NCI-H1092 treated with DMSO at 0.1 percent for 48 hours (cell line): ENCODE measurements around the gene DPP9.
"Not testable (repeated sequence)": the region's sequence is repeated elsewhere in the genome, so short reads cannot be mapped to it uniquely, and the experiment has no call there.

Experiments
- DNase-seq: peaks from one replicate; lab custom pipeline; 2025; lab: John Stamatoyannopoulos, UW

The DPP9 gene

DNA sequence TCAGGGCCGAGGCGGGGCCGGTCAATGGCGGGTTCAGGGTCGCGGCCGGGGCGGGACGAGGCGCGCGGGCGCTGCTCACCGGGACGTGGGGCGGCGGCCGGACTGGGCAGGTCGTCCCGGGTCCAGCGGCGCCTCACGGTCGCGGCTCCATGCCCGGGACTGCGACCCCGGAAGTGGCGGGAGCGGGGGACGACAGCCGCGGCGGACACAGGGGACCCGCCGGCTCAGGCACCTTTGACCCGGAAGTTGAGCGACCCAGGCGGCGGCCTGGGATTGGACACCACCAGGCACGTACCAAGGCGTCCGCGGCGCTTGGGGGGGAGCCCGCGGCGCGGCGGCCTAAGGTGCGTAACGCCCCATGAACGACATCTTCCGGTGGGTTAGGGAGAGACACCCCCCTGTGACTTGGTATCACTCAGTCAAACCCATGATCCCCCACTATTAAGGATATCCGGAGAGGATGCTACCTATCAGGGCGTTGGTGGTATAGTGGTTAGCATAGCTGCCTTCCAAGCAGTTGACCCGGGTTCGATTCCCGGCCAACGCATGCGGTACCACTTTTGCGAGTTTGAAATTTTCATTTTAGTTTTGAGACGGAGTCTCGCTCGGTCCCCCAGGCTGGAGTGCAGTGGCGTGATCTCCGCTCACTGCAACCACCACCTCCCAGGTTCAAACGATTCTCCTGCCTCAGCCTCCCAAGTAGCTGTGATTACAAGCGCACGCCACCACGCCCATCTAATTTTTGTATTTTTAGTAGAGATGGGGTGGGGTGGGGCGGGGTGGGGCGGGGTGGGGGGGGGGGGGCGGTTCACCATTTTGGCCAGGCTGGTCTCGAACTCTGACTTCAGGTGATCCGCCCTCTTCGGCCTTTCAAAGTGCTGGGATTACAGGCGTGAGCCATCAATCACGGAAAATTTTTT lies at the start of gene DPP9:
Gene DPP9 (minus strand): TSS at position 248 of the 920 bp plus-strand sequence. CDS start 3,936 bp downstream, outside the sequence.
- peak; percentile 98 for DNase-seq

DNA sequence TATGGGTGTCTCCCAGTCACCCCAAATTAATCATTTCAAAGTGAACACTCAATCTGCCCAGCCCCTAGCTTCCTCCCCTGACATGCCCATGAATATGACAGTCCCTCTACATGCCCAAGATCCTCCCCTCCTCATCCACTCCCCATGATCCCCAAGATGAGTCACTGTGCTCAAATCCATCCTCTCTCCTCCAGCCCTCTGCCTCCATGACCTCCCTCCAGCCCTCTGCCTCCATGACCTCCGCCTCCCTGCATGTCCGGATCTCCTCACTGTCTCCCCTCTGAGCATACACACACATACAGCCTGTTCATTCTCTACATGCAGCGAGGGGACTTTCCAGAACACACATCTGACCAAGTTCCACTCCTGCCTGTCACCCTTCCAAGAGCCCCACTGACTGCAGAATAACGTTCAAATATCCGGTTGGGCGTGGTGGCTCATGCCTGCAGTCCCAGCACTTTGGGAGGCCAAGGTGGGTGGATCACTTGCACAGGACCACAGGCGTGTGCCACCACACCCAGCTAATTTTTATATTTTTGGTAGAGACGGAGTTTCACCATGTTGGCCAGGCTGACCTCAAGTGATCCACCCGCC lies 49.5 kb upstream of the DPP9 start:
- no peak for DNase-seq

DNA sequence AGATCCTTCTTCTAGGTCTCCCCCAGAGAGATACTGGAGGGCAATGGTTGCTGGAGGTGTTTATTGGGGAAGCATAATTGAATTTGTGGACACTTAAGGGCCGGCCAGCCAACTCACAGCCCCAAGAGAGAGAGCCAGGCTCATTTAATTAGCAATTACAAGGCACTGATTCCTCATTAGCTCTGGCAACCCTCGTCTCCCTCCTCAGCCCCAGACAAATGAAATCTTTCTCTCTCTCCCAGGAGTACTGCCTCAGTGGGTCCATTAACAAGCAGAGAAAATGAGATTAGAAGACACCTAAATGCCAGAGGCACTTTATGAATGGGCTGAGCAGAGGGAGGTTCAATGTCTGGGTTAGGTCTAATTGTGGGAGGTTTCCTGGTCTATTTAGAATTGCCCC lies 48.9 kb upstream of the DPP9 start:
- DNase-seq = no peak

DNA sequence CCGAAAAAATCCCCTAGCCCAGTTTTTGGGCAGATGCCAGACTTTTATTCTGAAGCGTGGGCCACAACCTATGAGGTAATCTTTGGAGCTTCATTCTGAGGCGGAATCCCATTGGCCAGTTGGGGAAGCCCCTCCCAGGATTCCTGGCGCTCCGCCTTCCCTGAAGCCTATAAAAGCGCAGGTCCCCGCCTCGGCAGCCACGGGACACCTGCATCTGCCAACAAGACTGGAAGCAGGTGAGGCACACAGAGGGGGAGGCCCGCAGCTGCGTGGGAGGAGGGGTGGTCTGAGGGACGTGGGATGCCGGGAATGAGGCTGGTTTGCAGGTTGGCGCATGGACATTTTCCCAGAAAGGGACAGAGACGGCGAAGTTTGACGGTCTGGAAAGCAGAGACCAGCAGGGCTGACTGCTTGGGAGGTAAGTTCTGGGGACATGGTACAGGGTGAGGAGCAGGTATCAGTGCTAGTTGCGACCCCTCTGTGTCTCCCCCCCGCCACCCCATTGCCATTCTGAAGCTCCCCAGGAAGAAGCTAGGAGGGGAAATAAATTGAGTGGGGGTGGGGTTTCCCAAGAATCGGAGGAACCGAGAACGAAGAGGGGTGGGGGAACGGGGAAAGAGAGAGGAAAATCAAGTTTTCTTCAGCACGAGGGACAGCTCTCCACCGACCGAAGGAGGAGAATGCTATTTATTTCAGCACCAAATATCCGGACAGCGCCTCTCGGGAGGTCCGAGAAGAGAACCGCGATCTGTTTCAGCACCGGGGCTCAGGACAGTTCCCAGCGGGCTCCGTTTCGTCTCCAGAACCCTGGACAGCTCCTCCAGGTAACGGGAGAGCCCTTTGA lies 45.5 kb upstream of the DPP9 start:
- DNase-seq = peak; percentile 90

DNA sequence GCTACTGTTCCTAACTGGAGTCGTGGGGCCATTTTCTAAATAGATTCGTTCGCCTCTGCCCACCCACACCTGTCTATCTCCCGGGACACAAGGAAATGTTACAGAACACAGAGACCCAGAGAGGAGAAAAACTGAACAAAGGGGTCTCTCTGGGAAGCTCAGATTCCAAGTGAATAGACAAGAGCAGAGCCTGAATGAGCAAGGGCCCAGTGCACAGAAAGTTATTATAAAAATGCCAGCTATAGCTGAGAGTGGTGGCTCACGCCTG lies 40.7 kb upstream of the DPP9 start:
- no peak for DNase-seq

DNA sequence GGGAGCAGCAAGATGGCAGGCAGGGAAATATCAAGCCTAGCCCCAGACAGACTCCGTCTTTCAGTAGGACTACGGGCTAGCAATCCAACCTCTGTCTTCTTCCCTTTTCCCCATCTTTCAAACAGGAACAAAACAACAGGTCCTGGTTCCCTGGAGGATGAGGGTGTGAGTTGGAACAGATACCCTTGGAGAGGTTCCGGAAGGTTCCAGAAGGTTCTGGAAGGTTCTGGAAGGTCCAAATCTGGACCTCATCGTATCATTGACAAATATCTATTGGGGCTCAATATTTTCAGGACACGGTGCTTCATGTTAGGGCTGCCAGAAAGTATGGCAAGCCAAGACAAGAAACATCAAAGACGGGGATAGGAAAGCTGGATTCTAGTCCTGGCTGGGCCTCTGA lies 39.4 kb upstream of the DPP9 start:
- DNase-seq = no peak

DNA sequence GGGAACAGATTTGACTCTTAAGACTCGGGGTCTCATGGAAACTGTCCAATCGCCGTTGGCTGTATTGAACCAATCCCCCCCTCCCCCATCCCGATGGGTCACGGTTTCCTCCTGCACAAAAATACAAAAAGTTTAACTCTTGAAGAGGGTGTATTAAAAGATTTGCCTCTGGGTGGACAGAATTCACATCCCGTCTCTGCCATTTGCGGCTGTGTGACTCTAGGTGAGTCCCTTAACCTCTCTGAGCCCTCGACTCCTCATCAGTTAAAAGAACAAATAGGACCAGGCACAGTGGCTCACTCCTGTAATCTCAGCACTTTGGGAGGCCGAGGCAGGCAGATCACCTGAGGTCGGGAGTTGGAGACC lies 36.6 kb upstream of the DPP9 start:
- DNase-seq = no peak

DNA sequence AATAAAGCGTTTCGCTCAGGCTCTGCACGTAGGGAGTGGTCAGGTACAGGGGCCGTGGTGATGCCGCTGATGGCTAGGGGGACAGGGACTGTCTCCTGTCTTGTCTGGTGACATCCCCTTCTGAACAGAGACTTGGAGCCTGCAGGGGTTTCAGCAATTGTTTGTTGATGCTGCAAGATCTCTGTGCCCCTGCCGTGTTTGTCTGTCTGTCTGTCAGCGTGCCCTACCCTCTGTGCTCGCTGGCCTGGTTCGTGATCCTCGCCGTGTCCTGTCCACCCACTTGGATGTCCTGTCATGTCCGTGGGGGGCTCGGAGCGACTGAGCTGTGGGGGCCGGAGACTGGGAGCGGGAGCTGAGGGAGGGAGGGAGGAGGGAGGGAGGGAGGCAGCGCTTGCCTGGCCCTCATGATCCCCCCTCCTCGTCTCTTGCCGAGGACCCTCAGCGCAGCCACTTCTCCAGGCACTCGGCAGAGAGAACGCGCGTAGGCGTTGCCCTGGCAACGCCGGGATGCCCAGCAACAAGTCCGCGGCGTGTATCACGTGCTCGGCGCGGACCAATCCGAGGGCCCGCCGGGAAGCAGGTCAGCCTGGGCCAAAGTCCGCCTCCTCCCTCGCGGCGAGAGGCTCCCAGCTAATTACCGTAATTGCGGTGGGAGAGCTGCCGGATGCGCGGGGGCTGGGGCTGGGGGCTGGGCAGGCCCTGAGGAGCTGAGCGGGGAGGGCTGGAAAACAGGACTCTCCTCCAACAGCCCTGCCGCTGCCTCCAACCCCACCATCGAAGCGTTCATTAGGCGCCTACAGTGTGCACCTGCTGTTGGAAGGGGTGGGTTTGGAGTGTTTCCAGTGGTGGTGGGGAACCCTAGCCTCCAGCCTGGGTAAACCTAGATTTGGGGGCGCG lies 36.0 kb upstream of the DPP9 start:
- peak; percentile 97 for DNase-seq

DNA sequence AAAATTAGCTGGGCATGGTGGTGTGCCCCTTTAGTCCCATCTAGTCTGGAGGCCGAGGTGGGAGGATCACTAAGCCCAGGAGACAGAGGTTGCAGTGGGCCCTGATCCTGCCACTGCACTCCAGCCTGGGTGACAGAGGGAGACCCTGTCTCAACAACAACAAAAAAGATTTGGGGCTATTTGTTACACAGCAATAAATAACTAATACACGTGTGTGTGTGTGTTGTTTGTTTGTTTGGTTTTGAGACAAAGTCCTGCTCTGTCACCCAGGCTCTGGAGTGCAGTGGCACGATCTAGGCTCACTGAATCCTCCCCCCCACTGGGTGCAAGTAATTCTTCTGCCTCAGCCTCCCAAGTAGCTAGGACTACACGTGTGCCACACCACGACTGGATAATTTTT lies 35.0 kb upstream of the DPP9 start:
- no peak for DNase-seq

DNA sequence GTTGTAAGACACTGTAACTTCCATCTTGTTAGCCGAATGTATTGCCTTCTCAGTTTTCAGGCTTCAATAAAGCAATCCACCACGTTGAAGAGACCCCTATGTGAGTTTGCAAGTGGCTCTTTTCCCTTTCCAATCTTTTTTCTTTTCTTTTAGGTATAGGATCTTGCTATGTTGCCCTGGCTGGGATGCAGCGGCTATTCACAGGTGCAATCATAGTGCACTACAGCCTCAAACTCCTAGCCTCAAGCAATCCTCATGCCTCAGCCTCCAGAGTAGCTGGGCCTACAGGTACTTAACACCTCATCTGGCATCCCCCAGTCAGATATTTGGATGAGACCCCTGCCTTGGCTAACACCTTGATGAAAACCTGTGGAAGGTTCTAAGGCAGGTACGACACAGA lies 34.4 kb upstream of the DPP9 start:
- no peak for DNase-seq

DNA sequence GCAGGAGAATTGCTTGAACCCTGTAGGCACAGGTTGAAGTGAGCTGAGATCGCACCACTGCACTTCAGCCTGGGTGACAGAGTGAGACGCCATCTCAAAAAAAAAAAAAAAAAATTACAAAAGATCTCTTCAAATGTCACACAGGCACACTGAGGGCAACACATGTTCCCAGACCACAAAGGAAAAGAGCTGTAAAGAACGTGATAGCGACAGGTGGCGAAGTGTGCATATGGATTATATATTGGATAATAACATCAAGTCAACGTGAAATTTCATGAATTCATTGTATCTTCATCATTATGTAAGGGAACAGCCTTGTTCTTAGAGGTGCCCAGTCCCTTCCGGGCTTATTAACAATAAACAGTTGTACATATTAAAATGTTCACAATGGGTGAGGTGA lies 31.8 kb upstream of the DPP9 start:
- no peak for DNase-seq

DNA sequence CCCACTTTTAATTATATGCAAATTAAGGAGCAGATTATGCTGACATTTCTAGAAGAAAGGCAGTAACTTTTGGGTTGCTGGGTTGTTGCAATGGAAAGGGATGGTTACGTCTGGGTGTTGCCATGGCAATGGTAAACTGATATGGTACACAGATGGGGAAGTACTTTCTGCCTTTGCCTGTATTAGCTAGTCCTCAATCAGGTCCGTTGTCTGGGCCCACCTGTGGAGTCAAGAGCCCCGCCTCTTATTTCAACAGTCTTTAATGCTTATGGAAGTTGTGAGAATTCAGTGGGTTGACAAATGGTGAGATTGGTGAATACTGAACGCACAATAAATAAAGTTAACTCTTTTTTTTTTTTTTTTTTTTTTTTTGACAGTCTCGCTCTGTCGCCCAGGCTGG lies 30.6 kb upstream of the DPP9 start:
- DNase-seq = no peak

DNA sequence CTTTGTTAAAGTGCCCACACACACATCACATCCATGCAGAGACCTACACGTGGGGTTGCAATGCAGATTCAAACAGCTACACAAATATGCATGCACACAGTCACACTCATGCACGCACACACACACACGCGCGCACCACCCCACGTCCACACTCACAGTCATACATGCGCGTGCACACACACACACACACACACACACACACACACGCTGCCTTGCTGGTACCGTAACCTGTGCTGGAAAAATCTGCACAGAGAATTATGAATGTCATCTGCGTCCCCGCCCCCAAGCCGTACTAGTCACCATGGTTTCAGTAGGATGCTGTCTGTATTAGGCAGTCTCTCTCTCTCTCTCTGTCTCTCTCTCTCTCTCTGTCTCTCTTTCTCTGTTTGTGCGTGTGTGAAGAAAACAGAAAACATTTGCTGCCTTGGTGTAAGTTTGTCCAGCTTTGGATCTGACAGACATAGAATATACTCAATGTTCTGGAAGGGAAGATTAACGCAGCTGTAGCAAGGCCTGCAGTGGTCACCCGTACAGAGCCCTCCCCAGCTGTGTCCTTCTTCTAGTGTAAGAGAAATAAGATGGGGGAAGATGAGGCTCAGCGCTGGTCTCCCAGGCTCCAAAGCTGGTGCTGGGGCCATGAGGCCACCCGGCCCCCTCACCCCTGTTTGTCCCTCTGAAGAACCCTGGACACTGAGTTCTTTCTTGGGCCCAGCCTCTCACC lies 26.4 kb upstream of the DPP9 start:
- DNase-seq = no peak

DNA sequence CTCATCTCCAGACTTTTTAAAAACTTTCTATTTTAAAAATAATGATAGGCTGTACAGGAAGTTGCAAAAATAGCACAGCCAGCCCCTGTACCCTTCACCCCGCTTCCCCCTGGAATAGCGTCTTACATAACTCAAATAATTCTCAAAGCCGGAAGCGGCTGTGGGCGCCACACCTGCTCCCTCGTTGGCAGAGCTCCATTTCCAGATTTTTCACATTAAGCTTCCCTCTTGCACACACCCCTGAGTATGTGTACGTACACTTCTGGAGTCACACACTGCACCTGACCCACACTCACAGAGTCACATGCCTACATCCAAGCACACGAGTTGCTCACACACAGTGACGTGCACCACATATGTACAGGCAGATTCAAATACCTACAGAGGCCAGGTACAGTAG lies 24.9 kb upstream of the DPP9 start:
- DNase-seq = peak; percentile 27

DNA sequence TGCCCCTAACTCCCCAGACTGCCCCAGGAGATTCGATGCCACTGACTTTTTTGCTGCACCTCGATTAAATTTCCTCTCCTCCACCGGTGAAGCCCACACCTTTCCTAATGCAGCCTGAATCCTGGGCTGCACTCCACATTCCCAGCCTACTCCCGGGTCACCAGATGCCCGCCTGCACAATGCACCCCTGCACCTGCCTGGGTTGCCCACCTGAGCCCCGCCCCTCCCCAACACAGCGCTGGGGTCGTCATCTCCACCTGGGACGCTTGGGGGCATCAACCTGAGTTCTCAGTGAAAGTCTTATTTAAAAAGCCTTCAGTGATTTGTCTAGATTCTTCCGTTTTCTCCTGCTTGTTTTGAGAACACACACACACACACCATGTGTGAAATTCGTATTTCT lies 24.5 kb upstream of the DPP9 start:
- DNase-seq = no peak

DNA sequence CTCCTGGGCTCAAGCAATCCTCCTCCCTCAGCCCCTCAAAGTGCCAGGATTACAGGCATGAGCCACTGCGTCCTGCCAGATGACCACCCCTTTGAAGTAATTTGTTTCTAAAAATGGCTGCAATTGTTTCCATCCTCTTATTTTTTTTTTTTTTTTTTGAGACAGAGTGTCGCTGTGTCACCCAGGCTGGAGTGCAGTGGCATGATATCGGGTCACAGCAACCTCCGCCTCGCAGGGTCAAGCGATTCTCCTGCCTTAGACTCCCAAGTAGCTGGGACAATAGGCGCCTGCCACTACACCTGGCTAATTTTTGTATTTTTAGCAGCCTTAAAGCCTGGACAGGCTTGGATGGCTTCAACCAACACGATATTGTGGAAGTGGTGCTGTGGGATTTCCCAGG lies 22.3 kb upstream of the DPP9 start:
- DNase-seq = no peak

DNA sequence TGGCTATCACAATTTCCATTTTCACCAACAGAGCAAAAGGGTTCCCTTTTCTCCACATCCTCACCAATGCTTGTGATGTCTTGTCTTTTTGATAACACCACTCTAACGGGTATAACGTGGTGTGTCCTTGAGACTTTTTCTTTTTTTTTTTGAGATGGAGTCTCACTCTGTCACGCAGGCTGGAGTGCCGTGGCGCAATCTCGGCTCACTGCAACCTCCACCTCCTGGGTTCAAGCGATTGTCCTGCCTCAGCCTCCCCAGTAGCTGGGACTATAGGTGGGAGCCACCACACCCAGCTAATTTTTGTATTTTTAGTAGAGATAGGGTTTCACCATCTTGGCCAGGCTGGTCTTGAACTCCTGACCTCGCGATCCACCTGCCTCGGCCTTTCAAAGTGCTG lies 21.5 kb upstream of the DPP9 start:
- DNase-seq = not testable (repeated sequence)

DNA sequence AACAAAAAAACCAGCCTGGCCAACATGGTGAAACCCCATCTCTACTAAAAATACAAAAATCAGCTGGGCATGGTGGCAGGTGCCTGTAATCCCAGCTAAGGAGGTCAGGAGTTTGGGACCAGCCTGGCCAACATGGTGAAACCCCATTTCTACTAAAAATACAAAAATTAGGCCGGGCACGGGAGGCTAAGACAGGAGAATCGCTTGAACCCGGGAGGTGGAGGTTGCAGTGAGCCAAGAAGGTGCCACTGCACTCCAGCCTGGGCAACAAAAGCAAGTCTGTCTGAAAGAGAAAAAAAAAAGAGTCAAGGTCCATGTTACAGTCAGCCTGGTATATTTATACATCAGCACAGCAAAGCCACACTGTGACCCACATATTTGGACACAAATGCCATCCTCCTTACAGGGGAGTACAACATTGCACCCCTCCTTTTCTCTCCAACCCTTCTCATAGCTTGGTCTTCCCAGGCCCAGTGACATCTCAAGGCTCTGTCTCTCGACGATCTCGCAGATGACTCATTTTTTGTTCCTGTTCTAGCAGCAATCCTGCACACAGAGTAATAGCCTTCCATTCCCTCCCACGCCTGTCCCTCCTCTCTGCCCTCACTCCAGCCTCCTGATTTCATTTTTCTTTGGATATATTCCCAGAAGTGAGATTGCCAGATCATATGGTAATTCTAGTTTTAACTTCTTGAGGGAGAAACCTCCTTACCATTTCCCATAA lies 21.0 kb upstream of the DPP9 start:
- DNase-seq = no peak

DNA sequence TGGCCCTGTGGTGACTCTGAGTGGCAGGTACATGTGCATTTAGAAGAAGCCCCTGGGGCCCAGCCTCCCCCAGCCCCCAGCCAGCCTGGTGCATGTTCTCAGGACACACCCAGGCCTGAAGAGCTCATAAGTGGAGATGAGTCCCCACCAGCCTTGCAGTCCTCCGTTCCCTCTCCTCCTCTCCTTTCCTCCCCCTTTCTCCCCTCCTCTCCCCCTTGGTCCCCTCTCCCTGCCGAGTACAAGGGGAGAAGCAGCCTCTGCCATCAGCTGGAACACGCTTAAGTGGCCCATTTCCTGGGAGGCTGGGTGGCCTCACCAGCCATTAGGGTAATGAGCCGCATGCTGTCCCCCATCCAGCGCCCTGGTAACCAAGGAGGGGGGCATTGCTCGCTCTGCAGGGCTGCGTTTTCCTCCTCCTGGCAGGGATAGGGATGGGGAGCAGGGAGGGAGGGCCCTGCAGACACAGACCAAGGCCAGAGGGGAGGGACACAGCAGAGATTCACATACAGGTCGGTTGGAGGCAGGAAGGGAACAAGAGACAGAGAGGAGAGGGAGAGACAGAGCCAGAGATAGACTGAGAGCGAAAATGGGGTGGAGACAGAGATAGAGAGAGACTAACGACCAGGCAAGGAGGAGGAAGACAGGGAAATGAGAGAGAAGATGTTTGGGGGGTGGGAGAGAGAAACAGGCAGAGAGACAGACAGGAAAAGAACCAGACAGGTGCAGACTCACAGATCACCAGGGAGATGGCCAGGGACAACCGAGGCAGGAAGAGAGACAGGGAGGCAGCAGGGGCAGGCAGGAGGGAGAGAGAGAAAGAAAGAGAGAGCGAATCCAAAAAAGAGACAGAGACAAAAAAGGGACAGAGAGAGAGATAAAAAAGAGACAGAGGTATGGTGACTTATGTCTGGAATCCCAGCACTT lies 19.3 kb upstream of the DPP9 start:
- peak; percentile 92 for DNase-seq

DNA sequence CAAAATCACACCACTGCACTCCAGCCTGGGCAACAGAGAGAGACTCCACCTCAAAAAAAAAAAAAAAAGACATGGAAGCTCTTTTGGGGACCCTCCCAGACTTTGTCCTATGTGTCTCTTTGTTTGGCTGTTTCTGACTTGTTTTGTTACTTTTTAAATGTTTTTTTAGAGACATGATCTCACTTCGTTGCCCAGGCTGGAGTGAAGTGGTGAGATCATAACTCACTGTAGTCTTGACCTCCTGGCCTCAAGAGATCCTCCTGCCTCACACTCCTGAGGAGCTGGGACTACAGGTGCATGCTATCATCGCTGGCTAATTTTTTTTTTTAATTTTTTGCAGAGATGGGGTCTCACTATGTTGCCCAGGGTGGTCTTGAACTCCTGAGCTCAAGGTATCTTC lies 16.4 kb upstream of the DPP9 start:
- DNase-seq = no peak
